Activated CD8-positive, alpha-beta T cell treated with anti-CD3 and anti-CD28 coated beads, Interleukin-2, amount 10 ng/mL, durations not matched to agents 7 days and 5 days (primary cell): ENCODE data around the gene WAC. TPM values are rescaled to one million over a fixed set of nuclear protein-coding genes. Genes with fewer than 3 reads are reported as not detected.
"Not testable (repeated sequence)": the region's sequence is repeated elsewhere in the genome, so short reads cannot be mapped to it uniquely, and the experiment has no call there.

ENCODE experiments used
- ATAC-seq: fragments of 150-1000 bp; cut with Tn5 transposase; one replicate; pipeline ENCODE4 v1.10.0; 2021; ENCODE audit warnings: moderate library complexity
- CTCF ChIA-PET: fragments of 350-600 bp; sonication (Branson Sonifier 250); formaldehyde crosslinking; loops from one replicate; lab custom pipeline; 2021; ENCODE audit warnings: antibody characterized with exemption; lab: Charles Lee
- POLR2A ChIA-PET: fragments of 350-600 bp; sonication (Branson Sonifier 250); formaldehyde crosslinking; loops from one replicate; lab custom pipeline; 2021; ENCODE audit warnings: antibody characterized with exemption; lab: Charles Lee
- DNase-seq: peaks from one replicate; pipeline ENCODE4 v3.0.0-alpha.2; 2020
- H3K27ac Mint-ChIP-seq: one replicate; pipeline ENCODE4 v1.8.0; 2021; ENCODE audit warnings: mild to moderate bottlenecking, mixed read lengths
- H3K27me3 Mint-ChIP-seq: one replicate; pipeline ENCODE4 v1.8.0; 2021; ENCODE audit warnings: low read depth, mixed read lengths
- H3K36me3 Mint-ChIP-seq: one replicate; pipeline ENCODE4 v1.8.0; 2021; ENCODE audit warnings: low read depth, mixed read lengths
- H3K4me1 Mint-ChIP-seq: one replicate; pipeline ENCODE4 v1.8.0; 2021; ENCODE audit warnings: low read depth, mixed read lengths
- H3K4me3 Mint-ChIP-seq: one replicate; pipeline ENCODE4 v1.8.0; 2021; ENCODE audit warnings: mild to moderate bottlenecking, mixed read lengths
- H3K9me3 Mint-ChIP-seq: one replicate; pipeline ENCODE4 v1.8.0; 2022; ENCODE audit warnings: mixed read lengths; ENCODE audit not compliant: insufficient read depth
- total RNA-seq, 2 experiments: library from RNA; stranded (reverse); gene quantifications; one replicate each; pipeline ENCODE4 v1.2.3, GENCODE V29; 2021

WAC gene, protein sequence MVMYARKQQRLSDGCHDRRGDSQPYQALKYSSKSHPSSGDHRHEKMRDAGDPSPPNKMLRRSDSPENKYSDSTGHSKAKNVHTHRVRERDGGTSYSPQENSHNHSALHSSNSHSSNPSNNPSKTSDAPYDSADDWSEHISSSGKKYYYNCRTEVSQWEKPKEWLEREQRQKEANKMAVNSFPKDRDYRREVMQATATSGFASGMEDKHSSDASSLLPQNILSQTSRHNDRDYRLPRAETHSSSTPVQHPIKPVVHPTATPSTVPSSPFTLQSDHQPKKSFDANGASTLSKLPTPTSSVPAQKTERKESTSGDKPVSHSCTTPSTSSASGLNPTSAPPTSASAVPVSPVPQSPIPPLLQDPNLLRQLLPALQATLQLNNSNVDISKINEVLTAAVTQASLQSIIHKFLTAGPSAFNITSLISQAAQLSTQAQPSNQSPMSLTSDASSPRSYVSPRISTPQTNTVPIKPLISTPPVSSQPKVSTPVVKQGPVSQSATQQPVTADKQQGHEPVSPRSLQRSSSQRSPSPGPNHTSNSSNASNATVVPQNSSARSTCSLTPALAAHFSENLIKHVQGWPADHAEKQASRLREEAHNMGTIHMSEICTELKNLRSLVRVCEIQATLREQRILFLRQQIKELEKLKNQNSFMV
- total RNA-seq = 100 to 1,000 TPM; 126 to 131 TPM

GRCh38 chr10:28532337-28533185, at the start of gene WAC:
WAC (plus strand) TSS chr10:28533118; CDS start chr10:28533580, 462 bp downstream.
- Mint-ChIP-seq H3K4me3 (peak within 1 kb of the TSS; percentile 98), H3K27ac (peak within 1 kb of the TSS; percentile 100), H3K4me1 (peaks cover 53% of the 10 kb centered on the region), H3K9me3 (no peaks in the 10 kb centered on the region), H3K27me3 (no peaks in the 10 kb centered on the region), H3K36me3 (peaks cover 64% of the 10 kb centered on the region)
- ATAC-seq = peak; percentile 84
- DNase-seq = peak; percentile 97
- ChIA-PET CTCF (interaction anchor here (0.8 kb wide), 1 partner anchor 14 kb away, joined by 4 read pairs; no protein-coding TSS in a partner anchor), POLR2A (interaction anchor here (0.6 to 2.7 kb wide), 11 partner anchors 9 to 1377 kb away, joined by 3 to 23 read pairs (median 4); no protein-coding TSS in a partner anchor)

DNA sequence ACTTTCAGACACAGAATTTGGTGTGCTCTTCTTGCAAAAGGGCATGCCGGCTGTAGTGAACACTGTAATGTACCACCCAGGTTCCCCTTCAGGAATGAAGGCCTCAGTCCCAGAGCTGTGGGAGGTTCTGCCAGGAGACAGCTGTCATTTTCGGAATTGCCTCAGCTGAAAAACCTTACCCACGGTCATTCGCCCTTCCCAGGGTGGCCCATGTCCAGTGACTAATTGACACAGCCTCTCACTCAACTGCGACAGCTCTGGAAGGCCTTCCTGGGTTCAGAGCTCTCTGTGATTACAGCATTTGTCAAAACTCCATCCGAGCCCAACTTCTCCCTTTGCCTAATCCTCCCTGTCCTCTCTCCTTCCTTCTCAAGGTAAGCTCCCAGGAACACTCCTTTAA, 43.7 kb upstream of the WAC start:
- ChIA-PET POLR2A (no interaction called here), CTCF (no interaction called here)
- DNase-seq (no peak), ATAC-seq (no peak)
- peaks cover 9% of the 10 kb centered on the region for H3K4me1 Mint-ChIP-seq
- H3K9me3 Mint-ChIP-seq = no peaks in the 10 kb centered on the region
- no peak overlapping the region for H3K27ac Mint-ChIP-seq
- no peaks in the 10 kb centered on the region for H3K36me3 Mint-ChIP-seq
- no peak overlapping the region for H3K4me3 Mint-ChIP-seq
- peaks cover 3% of the 10 kb centered on the region for H3K27me3 Mint-ChIP-seq

GRCh38 chr10:28490256-28490865, 42.6 kb upstream of the WAC start:
- H3K27ac Mint-ChIP-seq, H3K9me3 Mint-ChIP-seq, H3K36me3 Mint-ChIP-seq, H3K4me3 Mint-ChIP-seq, DNase-seq, POLR2A ChIA-PET, ATAC-seq, H3K27me3 Mint-ChIP-seq, H3K4me1 Mint-ChIP-seq, CTCF ChIA-PET: not testable (repeated sequence)

DNA sequence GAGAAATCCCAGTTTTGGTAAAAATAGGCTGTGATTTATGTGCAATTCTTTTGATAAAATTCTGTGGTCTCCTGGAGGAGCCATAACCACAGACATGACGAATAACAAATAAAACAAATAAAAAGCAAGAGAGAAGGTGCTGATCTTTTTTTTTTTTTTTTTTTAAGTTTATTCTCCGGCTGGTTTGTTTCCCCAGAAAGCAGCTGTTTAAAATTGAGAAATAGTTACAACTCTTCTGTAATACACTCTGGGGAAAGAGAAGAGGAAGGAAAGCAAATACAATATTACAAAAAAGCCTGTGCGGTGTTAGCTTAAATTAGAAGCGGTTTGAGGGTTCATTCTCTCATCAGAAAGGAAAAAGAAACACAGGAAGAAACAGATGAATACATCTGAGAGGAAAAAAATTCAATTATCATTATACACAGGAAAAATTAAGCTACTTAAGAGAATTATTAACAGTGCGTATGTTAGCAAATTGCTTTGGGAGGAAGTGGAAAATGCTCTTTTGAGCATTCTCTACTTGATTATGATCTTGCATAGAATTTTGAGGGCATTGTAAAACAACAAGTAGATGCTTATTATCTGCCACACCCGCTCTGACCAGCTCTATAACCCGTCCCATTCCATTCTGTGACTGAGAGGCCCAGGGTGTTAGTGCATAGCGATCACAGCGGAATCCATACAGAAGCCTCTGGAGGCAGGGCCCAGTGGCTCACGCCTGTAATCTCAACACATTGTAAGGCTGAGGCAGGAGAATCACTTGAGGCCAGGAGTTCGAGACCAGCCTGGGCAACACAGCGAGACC, 40.6 kb upstream of the WAC start:
- Mint-ChIP-seq H3K9me3 (no peaks in the 10 kb centered on the region), H3K36me3 (no peaks in the 10 kb centered on the region), H3K27me3 (peaks cover 2% of the 10 kb centered on the region), H3K4me3 (no peak overlapping the region), H3K4me1 (peaks cover 5% of the 10 kb centered on the region), H3K27ac (no peak overlapping the region)
- ATAC-seq = no peak
- DNase-seq = no peak
- POLR2A ChIA-PET = interaction anchor here (0.6 kb wide), 1 partner anchor 12 kb away, joined by 3 read pairs; no protein-coding TSS in a partner anchor
- CTCF ChIA-PET = no interaction called here

- no peak for ATAC-seq
- Mint-ChIP-seq H3K9me3 (no peaks in the 10 kb centered on the region), H3K27me3 (peaks cover 4% of the 10 kb centered on the region), H3K4me3 (no peak overlapping the region), H3K4me1 (peaks cover 4% of the 10 kb centered on the region), H3K27ac (no peak overlapping the region), H3K36me3 (no peaks in the 10 kb centered on the region)
- ChIA-PET CTCF (no interaction called here), POLR2A (no interaction called here)
- DNase-seq = no peak
Observed at GRCh38 chr10:28494420-28494819, 38.5 kb upstream of the WAC start.

DNA sequence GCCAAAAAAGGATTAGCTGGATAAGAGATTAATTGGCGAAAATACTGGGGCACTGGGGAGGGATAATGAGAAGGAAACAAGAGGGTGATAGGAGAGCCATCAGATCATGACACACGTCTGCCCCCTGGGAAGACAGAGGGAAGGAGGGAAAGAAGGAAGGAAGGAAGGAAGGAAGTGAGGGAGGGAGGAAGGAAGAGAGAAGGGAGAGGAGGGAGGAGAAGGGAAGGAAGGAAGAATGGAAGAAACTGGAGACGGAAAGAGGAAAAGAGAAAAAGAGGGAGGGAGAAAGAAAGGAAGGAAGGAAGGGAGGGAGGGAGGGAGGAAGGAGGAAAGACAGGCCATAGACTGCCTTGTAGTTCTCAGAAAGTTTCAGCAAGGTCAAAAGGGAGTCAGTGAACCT, 37.8 kb upstream of the WAC start:
- CTCF ChIA-PET = no interaction called here
- peaks cover 4% of the 10 kb centered on the region for H3K4me1 Mint-ChIP-seq

GRCh38 chr10:28496017-28496416, 36.9 kb upstream of the WAC start:
- H3K4me1 Mint-ChIP-seq = peaks cover 4% of the 10 kb centered on the region
- no peaks in the 10 kb centered on the region for H3K9me3 Mint-ChIP-seq
- H3K27me3 Mint-ChIP-seq = peaks cover 4% of the 10 kb centered on the region
- H3K4me3 Mint-ChIP-seq = no peak overlapping the region
- DNase-seq = no peak
- POLR2A ChIA-PET = no interaction called here
- H3K27ac Mint-ChIP-seq = no peak overlapping the region
- H3K36me3 Mint-ChIP-seq = no peaks in the 10 kb centered on the region
- no peak for ATAC-seq
- CTCF ChIA-PET = no interaction called here

More for the DNA sequence above, 37.8 kb upstream of the WAC start:
- Mint-ChIP-seq H3K27me3 (peaks cover 4% of the 10 kb centered on the region), H3K9me3 (no peaks in the 10 kb centered on the region), H3K27ac (no peak overlapping the region), H3K36me3 (no peaks in the 10 kb centered on the region), H3K4me3 (no peak overlapping the region)
- ATAC-seq = no peak
- no peak for DNase-seq
- POLR2A ChIA-PET = no interaction called here

GRCh38 chr10:28496481-28496961, 36.4 kb upstream of the WAC start:
- no peak overlapping the region for H3K4me3 Mint-ChIP-seq
- ATAC-seq (no peak), DNase-seq (no peak)
- H3K36me3 Mint-ChIP-seq = no peaks in the 10 kb centered on the region
- peaks cover 4% of the 10 kb centered on the region for H3K4me1 Mint-ChIP-seq
- H3K27ac Mint-ChIP-seq = no peak overlapping the region
- H3K27me3 Mint-ChIP-seq = peaks cover 4% of the 10 kb centered on the region
- H3K9me3 Mint-ChIP-seq = no peaks in the 10 kb centered on the region
- ChIA-PET POLR2A (no interaction called here), CTCF (interaction anchor here (0.7 kb wide), 1 partner anchor 15 kb away, joined by 4 read pairs; no protein-coding TSS in a partner anchor)

DNA sequence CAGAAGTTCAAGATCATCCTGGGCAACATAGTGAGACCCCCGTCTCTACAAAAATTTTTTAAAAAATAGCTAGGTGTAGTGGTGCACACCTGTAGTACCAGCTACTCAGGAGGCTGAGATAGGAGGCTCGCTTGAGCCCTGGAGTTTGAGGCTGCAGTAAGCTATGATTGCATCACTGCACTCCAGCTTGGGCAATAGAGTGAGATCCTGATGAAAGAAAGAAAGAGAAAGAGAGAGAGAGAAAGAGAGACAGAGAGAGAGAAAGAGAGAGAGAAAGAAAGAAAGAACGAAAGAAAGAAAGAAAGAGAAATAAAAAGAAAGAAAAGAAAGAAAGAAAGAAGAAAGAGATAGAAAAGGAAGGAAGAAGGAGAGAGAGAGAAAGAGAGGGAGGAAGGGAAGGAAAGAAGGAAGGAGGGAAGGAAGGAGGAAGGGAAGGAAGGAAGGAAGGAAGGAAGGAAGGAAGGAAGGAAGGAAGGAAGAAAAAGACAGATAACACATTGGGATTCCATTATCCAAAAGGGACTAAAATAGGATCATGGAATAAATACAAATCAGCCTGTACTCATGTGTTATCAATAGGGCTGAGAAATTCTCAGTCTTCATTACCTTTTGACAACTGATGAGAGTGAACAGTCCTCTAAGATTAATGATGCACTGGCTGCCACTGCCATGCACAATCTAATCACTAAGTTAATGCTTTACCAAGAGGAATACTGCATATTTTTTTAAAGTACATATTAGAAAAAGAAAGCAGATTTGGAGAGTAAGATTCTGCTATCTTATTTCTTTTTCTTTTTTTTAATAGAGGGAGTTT, 35.4 kb upstream of the WAC start:
- DNase-seq = no peak
- H3K36me3 Mint-ChIP-seq = no peaks in the 10 kb centered on the region
- POLR2A ChIA-PET = no interaction called here
- CTCF ChIA-PET = no interaction called here
- H3K4me1 Mint-ChIP-seq = no peaks in the 10 kb centered on the region
- no peak for ATAC-seq
- no peak overlapping the region for H3K27ac Mint-ChIP-seq
- no peaks in the 10 kb centered on the region for H3K9me3 Mint-ChIP-seq
- H3K4me3 Mint-ChIP-seq = no peak overlapping the region
- peaks cover 4% of the 10 kb centered on the region for H3K27me3 Mint-ChIP-seq

GRCh38 chr10:28500203-28500602, 32.7 kb upstream of the WAC start:
- H3K9me3 Mint-ChIP-seq, H3K27ac Mint-ChIP-seq, H3K4me1 Mint-ChIP-seq, POLR2A ChIA-PET, H3K27me3 Mint-ChIP-seq, ATAC-seq, H3K36me3 Mint-ChIP-seq, DNase-seq, H3K4me3 Mint-ChIP-seq, CTCF ChIA-PET: not testable (repeated sequence)
